HepG2 (cell line): ENCODE data around the gene MDFIC.

Experiments used
- DPF2 ChIP-seq: sonication (generic); formaldehyde crosslinking; IDR thresholded peaks from 2 replicates; pipeline ENCODE4 v1.4.0; 2020; ENCODE audit warnings: mild to moderate bottlenecking, low read depth, missing genetic modification reagents, borderline replicate concordance
- EP300 ChIP-seq, 3 experiments: sonication (generic) in 1 of 3; formaldehyde crosslinking in 1 of 3; IDR thresholded peaks; 2 replicates each; pipeline versions ENCODE4 v1.5.1 to v1.6.1; 2011 to 2020; ENCODE audit warnings: low read depth in 2 of 3, low read length in 2 of 3, borderline replicate concordance in 1 of 3, improper control_type of control experiment in 1 of 3, mild to moderate bottlenecking in 1 of 3, missing genetic modification reagents in 1 of 3, moderate library complexity in 1 of 3
- JARID2 ChIP-seq: sonication (generic); formaldehyde crosslinking; IDR thresholded peaks from 2 replicates; pipeline ENCODE4 v1.8.1; 2023; ENCODE audit warnings: missing genetic modification reagents, inconsistent platforms; ENCODE audit not compliant: insufficient replicate concordance
- JUND ChIP-seq: sonication (generic); formaldehyde crosslinking; IDR thresholded peaks from 2 replicates; pipeline ENCODE4 v1.8.0; 2022; ENCODE audit warnings: mild to moderate bottlenecking, missing genetic modification reagents
- MBD4 ChIP-seq: IDR thresholded peaks from 2 replicates; pipeline ENCODE4 v1.6.1; 2012; ENCODE audit warnings: low read length, inconsistent platforms, borderline replicate concordance
- NR1H2 ChIP-seq: sonication (generic); formaldehyde crosslinking; IDR thresholded peaks from 2 replicates; pipeline ENCODE4 v1.8.1; 2022; ENCODE audit warnings: low read depth, missing genetic modification reagents, borderline replicate concordance
- PBX3 ChIP-seq: sonication (generic); formaldehyde crosslinking; IDR thresholded peaks from 2 replicates; pipeline ENCODE4 v1.8.1; 2023; ENCODE audit warnings: missing genetic modification reagents, inconsistent platforms, borderline replicate concordance
- ZNF292 ChIP-seq: sonication (generic); formaldehyde crosslinking; IDR thresholded peaks from 2 replicates; pipeline ENCODE4 v1.8.1; 2022; ENCODE audit warnings: mild to moderate bottlenecking, low read depth, missing genetic modification reagents, borderline replicate concordance
- TF ChIP-seq, protein P1 (sequence below): sonication (generic); formaldehyde crosslinking; IDR thresholded peaks from 2 replicates; pipeline ENCODE4 v1.5.0; 2020; ENCODE audit warnings: mild to moderate bottlenecking, missing genetic modification reagents, moderate library complexity
- TF ChIP-seq, protein P2 (sequence below), 2 experiments: IDR thresholded peaks; 2 replicates each; pipeline ENCODE4 v1.6.1; 2011 to 2012; ENCODE audit warnings: low read length in 2 of 2, borderline replicate concordance in 1 of 2, low read depth in 1 of 2, mild to moderate bottlenecking in 1 of 2, moderate library complexity in 1 of 2

DNA sequence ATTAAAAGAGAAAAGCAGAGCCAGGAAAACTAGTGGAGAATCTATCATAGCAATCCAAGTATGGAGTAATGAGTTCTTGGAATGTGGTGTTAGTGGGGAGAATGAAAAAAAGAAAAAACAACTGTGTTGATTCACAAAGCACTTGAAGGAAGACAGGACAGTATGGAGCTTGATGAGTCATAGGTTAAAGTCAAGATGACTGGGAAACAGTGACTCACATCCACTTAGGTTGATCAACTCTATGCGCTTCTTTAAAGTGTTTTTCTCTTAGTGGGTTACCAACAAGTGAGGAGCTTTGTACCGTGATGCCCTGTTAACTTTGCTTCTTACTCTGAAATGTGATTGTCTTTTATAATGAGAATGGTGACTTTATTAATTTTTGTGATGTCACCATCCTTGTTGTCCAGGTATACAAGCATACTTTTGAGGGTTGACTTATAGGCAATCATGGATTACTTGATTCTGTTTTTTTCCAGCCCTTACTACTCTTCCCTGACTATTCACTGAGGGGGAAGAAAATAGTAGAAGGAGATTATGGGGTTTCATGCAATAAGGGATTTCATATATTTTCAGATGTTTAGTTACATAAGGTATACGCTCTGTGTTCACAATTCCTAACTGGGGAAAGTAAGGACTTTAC, 32.1 kb upstream of the MDFIC start:
- TF ChIP-seq DPF2: no peak
- no peak for TF ChIP-seq MBD4
- TF ChIP-seq PBX3 (CRISPR knock-in tag): no peak
- TF ChIP-seq, protein P1, sequence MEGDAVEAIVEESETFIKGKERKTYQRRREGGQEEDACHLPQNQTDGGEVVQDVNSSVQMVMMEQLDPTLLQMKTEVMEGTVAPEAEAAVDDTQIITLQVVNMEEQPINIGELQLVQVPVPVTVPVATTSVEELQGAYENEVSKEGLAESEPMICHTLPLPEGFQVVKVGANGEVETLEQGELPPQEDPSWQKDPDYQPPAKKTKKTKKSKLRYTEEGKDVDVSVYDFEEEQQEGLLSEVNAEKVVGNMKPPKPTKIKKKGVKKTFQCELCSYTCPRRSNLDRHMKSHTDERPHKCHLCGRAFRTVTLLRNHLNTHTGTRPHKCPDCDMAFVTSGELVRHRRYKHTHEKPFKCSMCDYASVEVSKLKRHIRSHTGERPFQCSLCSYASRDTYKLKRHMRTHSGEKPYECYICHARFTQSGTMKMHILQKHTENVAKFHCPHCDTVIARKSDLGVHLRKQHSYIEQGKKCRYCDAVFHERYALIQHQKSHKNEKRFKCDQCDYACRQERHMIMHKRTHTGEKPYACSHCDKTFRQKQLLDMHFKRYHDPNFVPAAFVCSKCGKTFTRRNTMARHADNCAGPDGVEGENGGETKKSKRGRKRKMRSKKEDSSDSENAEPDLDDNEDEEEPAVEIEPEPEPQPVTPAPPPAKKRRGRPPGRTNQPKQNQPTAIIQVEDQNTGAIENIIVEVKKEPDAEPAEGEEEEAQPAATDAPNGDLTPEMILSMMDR (CRISPR knock-in tag): no peak
- TF ChIP-seq ZNF292 (CRISPR knock-in tag): no peak
- TF ChIP-seq, protein P2, sequence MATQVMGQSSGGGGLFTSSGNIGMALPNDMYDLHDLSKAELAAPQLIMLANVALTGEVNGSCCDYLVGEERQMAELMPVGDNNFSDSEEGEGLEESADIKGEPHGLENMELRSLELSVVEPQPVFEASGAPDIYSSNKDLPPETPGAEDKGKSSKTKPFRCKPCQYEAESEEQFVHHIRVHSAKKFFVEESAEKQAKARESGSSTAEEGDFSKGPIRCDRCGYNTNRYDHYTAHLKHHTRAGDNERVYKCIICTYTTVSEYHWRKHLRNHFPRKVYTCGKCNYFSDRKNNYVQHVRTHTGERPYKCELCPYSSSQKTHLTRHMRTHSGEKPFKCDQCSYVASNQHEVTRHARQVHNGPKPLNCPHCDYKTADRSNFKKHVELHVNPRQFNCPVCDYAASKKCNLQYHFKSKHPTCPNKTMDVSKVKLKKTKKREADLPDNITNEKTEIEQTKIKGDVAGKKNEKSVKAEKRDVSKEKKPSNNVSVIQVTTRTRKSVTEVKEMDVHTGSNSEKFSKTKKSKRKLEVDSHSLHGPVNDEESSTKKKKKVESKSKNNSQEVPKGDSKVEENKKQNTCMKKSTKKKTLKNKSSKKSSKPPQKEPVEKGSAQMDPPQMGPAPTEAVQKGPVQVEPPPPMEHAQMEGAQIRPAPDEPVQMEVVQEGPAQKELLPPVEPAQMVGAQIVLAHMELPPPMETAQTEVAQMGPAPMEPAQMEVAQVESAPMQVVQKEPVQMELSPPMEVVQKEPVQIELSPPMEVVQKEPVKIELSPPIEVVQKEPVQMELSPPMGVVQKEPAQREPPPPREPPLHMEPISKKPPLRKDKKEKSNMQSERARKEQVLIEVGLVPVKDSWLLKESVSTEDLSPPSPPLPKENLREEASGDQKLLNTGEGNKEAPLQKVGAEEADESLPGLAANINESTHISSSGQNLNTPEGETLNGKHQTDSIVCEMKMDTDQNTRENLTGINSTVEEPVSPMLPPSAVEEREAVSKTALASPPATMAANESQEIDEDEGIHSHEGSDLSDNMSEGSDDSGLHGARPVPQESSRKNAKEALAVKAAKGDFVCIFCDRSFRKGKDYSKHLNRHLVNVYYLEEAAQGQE (IDR thresholded peaks at IDR 0.05; ENCODE audit: borderline replicate concordance in 1 of 2, low read depth in 1 of 2, low read length in 2 of 2): no peak
- TF ChIP-seq JARID2 (CRISPR knock-in tag): no peak
- TF ChIP-seq NR1H2 (CRISPR knock-in tag): no peak
- TF ChIP-seq JUND (CRISPR knock-in tag): no peak
- no peak for TF ChIP-seq EP300 (IDR thresholded peaks at IDR 0.05; ENCODE audit: low read depth in 2 of 2, low read length in 2 of 2)
- TF ChIP-seq EP300 (CRISPR knock-in tag; IDR thresholded peaks at IDR 0.05; ENCODE audit: borderline replicate concordance): no peak
